GM12801 (cell line): Measurements from ENCODE around the gene C11orf54.

ENCODE experiments used
- CTCF ChIP-seq: IDR thresholded peaks from one replicate; pipeline ENCODE4 v1.5.1; 2011; ENCODE audit warnings: control low read depth; ENCODE audit not compliant: insufficient read length; ENCODE audit errors: extremely low read depth

Gene C11orf54

DNA sequence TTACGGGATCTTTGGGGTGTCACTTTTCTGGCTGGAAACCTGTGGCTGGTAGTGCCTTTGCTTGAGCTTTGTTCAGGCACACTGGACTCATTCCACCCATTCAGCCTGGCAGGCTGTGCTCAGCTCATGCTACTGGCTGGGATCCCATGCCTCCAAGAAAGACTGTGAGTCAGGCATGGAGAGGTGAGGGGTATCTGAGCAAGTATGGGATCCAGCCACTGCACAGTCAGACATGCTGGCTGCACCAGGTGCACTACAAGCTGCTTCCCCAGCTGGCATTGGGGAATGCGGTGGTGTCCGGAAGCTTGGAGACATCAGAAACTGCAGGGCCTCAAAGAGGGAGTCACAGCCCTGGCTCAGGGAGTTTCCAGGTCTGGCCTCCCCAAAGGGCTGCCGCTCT is 30.7 kb downstream of the C11orf54 start:
- TF ChIP-seq CTCF, result no peak

DNA sequence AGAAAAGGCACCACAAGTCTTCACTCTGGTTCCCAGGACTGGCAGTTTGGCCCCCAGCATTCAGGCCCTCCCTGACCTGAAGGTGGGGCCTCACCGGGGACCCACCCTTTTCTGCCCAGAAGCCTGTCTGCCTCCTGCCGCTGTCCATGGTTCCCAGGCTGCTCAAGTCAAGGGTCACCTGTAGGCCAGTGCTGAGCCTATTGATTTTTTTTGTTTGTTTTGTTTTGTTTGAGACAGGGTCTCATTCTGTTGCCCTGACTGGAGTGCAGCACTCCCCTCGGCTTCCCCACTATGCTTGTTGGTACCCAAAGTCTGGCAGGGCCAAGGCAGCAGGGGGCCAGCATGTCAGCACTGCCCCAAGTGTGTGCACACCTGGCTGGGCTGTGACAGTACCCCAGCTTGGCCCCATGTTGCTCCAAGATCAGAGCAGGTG is 31.6 kb downstream of the C11orf54 start:
- TF ChIP-seq CTCF, result no peak

- TF ChIP-seq CTCF, result no peak
Observed at GRCh38 chr11:93773601-93774200, 32.2 kb downstream of the C11orf54 start.

DNA sequence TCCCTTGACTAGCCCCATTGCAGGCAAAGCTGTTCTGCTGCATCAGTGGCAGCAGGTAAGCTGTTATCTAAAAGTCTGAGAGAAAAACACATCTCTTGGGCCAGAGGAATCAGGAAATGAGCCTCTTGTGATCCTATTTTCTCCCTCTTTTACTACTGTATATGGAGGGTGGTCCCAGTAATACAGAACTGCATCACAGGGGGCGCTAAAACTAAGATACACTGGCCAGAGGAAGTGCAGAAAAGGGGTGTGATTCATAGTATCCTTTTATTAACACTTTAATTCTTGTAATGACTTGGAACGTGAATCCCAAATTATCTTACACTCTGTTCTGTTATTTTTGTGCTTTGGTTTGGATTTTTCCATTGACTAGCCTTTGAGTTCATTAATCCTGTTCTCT is 33.8 kb downstream of the C11orf54 start:
- no peak for TF ChIP-seq CTCF

GRCh38 chr11:93783362-93783761 is 41.9 kb downstream of the C11orf54 start:
- no peak for TF ChIP-seq CTCF

DNA sequence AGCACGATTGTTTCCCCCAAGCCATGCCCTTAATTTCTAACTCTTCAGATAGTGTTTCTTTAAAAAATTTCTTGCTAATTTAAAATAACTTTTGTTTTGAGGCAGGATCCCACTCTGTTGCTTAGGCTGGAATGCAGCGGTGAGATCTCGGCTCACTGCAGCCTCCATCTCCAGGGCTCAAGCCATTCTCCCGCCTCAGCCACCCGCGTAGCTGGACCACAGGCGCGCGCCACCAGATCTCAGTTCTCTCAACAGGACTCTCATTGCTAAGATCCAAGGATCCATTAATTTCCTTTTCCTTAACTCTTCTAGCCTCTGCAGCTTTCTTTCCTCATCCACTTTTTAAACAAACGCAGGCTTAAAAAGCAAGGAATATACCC is 42.3 kb downstream of the C11orf54 start:
- TF ChIP-seq CTCF, result no peak

GRCh38 chr11:93784145-93784934 is 42.9 kb downstream of the C11orf54 start, which contains the start of gene MED17:
TSS of gene MED17 (plus strand) at chr11:93784282. CDS start at chr11:93784514, 232 bp downstream.
- no peak for TF ChIP-seq CTCF
